Measurements from ENCODE around the gene PHKG2.

- no peak for TF ChIP-seq POLR2A (IDR thresholded peaks at IDR 0.05)
- no peak for TF ChIP-seq CTCF (IDR thresholded peaks at IDR 0.05)
These were observed 7.6 kb upstream of the PHKG2 start for GRCh38 chr16:30740364-30741251.
